Testis (tissue), 3 donors: Measurements from ENCODE around the gene CHCHD10. TPM values are rescaled to one million over a fixed set of nuclear protein-coding genes. Genes with fewer than 3 reads are reported as not detected.

Experiments used
- DNase-seq: peaks from one replicate; pipeline ENCODE4 v3.0.0-alpha.2; 2019
- H3K27ac ChIP-seq, 2 donors: fragments of 200-600 bp; sonication (generic); one replicate each; pipeline ENCODE4 v1.5.1; 2019
- H3K27me3 ChIP-seq: fragments of 200-600 bp; sonication (generic); one replicate; pipeline ENCODE4 v1.5.1; 2019
- H3K36me3 ChIP-seq: fragments of 200-600 bp; sonication (generic); one replicate; pipeline ENCODE4 v1.5.1; 2017; ENCODE audit warnings: low read depth; ENCODE audit errors: missing control alignments
- H3K4me1 ChIP-seq: fragments of 200-600 bp; sonication (generic); one replicate; pipeline ENCODE4 v1.5.1; 2019
- H3K4me3 ChIP-seq, 2 donors: fragments of 200-600 bp; sonication (generic); one replicate each; pipeline ENCODE4 v1.5.1; 2017 to 2019
- H3K9me3 ChIP-seq: fragments of 200-600 bp; sonication (generic); one replicate; pipeline ENCODE4 v1.5.1; 2017
- CTCF ChIP-seq, 3 experiments: fragments of 450-650 bp in 2 of 3; fragments of 200-600 bp in 1 of 3; sonication (generic) in 1 of 3; IDR thresholded peaks; one replicate each; pipeline ENCODE4 v1.5.1; 2016 to 2019; ENCODE audit warnings: antibody characterized with exemption in 3 of 3, mild to moderate bottlenecking in 2 of 3, moderate library complexity in 1 of 3
- POLR2A ChIP-seq: fragments of 450-650 bp; IDR thresholded peaks from one replicate; pipeline ENCODE4 v1.6.1; 2017; ENCODE audit warnings: antibody characterized with exemption, mild to moderate bottlenecking, moderate library complexity
- WGBS, 2 donors: methylation state at CpG; one replicate each; pipeline ENCODE4 v1.1.5; 2018; 5-methylcytosine and 5-hydroxymethylcytosine counted together
- intact Hi-C: fragments of 100-400 bp; cut with DNase I; formaldehyde crosslinking; loops from one replicate; pipeline ENCODE4 v1.15.1; 2023; ENCODE audit warnings: low total_unique reads
- polyA plus RNA-seq: library from polyadenylated mRNA; stranded (reverse); fragments of 350-450 nt; fragmentation: Illumina TruSeq; extraction: RNeasy Lipid Tissue Mini Kit (QIAGEN cat#74804); gene quantifications from one replicate; pipeline ENCODE4 v1.2.3, GENCODE V29; 2014; ENCODE audit warnings: low read depth, low replicate concordance; ENCODE audit not compliant: insufficient read depth
- total RNA-seq, 2 donors: library from RNA; depleted of rRNA; stranded (reverse); fragments of >200 nt; gene quantifications; one replicate each; pipeline ENCODE4 v1.2.3, GENCODE V29; 2016

The CHCHD10 gene
- total and polyA plus RNA-seq, 3 donors from 2014 or later, result 24.0 to 74.8 (median 30.2) TPM

- WGBS, 2 donors, result 88 to 95% methylated on average over 3 to 5 of the region's 5 CpGs
- Histone ChIP-seq H3K27ac (no peak overlapping the region), H3K9me3 (no peaks in the 10 kb centered on the region), H3K4me1 (no peaks in the 10 kb centered on the region), H3K36me3 (no peaks in the 10 kb centered on the region), H3K27me3 (no peaks in the 10 kb centered on the region), H3K4me3 (no peak overlapping the region)
- intact Hi-C loops, result no loop called here
- TF ChIP-seq CTCF (IDR thresholded peaks at IDR 0.05) (no peak), POLR2A (no peak)
- DNase-seq, result no peak
Measured at GRCh38 chr22:23779731-23780130, 12.0 kb upstream of the CHCHD10 start.

- 95% methylated on average over 14 of the region's 16 CpGs; no CpG with 5 or more reads in 1 of the 2 donors for WGBS, 2 donors
- no peaks in the 10 kb centered on the region for H3K9me3 ChIP-seq
- TF ChIP-seq POLR2A (no peak), CTCF (IDR thresholded peaks at IDR 0.05) (no peak)
- DNase-seq, result no peak
- H3K27me3 ChIP-seq, result no peaks in the 10 kb centered on the region
- no peak overlapping the region for H3K27ac ChIP-seq
- H3K4me1 ChIP-seq, result no peaks in the 10 kb centered on the region
- no peaks in the 10 kb centered on the region for H3K36me3 ChIP-seq
- H3K4me3 ChIP-seq, result no peak overlapping the region
- intact Hi-C loops, result no loop called here
Measured at GRCh38 chr22:23779083-23779482, 11.3 kb upstream of the CHCHD10 start.

- 85 to 91% methylated on average over 3 of the region's 3 CpGs for WGBS, 2 donors
- TF ChIP-seq POLR2A, result no peak
- TF ChIP-seq CTCF (IDR thresholded peaks at IDR 0.05), result no peak
- Histone ChIP-seq H3K4me1 (no peaks in the 10 kb centered on the region), H3K36me3 (no peaks in the 10 kb centered on the region), H3K27me3 (no peaks in the 10 kb centered on the region), H3K27ac (no peak overlapping the region), H3K9me3 (no peaks in the 10 kb centered on the region), H3K4me3 (no peak overlapping the region)
- DNase-seq, result no peak
- intact Hi-C loops, result no loop called here
Measured at GRCh38 chr22:23778577-23778900, 10.8 kb upstream of the CHCHD10 start.

- WGBS, 2 donors, result 87 to 92% methylated on average over 10 to 11 of the region's 11 CpGs
Measured at GRCh38 chr22:23777776-23778576, 10.2 kb upstream of the CHCHD10 start.

More at GRCh38 chr22:23777776-23778576, 10.2 kb upstream of the CHCHD10 start:
- Histone ChIP-seq H3K27ac (no peak overlapping the region), H3K4me3 (no peak overlapping the region), H3K4me1 (no peaks in the 10 kb centered on the region), H3K9me3 (no peaks in the 10 kb centered on the region), H3K36me3 (no peaks in the 10 kb centered on the region), H3K27me3 (no peaks in the 10 kb centered on the region)
- no peak for DNase-seq
- intact Hi-C loops, result no loop called here
- TF ChIP-seq CTCF (IDR thresholded peaks at IDR 0.05) (no peak), POLR2A (no peak)
